HG03135 (cell line): Measurements from ENCODE around the gene UBXN11.
"Not testable (repeated sequence)": the region's sequence is repeated elsewhere in the genome, so short reads cannot be mapped to it uniquely, and the experiment has no call there.

Experiments
- ATAC-seq: cut with Tn5 transposase; IDR thresholded peaks from one replicate; pipeline ENCODE4 v1.9.1; 2021; ENCODE audit warnings: mild to moderate bottlenecking, moderate library complexity; ENCODE audit not compliant: unreplicated experiment

Gene UBXN11

GRCh38 chr1:26336477-26337205 is 30.2 kb upstream of the UBXN11 start:
- no peak for ATAC-seq

GRCh38 chr1:26335774-26336476 is 29.5 kb upstream of the UBXN11 start:
- ATAC-seq: no peak

- not testable (repeated sequence) for ATAC-seq
Observed at GRCh38 chr1:26333312-26333711, 26.9 kb upstream of the UBXN11 start.

- no peak for ATAC-seq
Observed at GRCh38 chr1:26330276-26330675, 23.8 kb upstream of the UBXN11 start.

- not testable (repeated sequence) for ATAC-seq
Observed at GRCh38 chr1:26329380-26329779, 22.9 kb upstream of the UBXN11 start.

GRCh38 chr1:26328597-26328996 is 22.2 kb upstream of the UBXN11 start:
- ATAC-seq: no peak

- ATAC-seq: no peak
Observed at GRCh38 chr1:26327956-26328362, 21.5 kb upstream of the UBXN11 start.

- no peak for ATAC-seq
Observed at GRCh38 chr1:26324550-26324949, 18.1 kb upstream of the UBXN11 start.

GRCh38 chr1:26323382-26323781 is 16.9 kb upstream of the UBXN11 start:
- no peak for ATAC-seq

GRCh38 chr1:26322042-26322331 is 15.6 kb upstream of the UBXN11 start:
- ATAC-seq: no peak

- ATAC-seq: peak; percentile 44
Observed at GRCh38 chr1:26321315-26322041, 15.0 kb upstream of the UBXN11 start.

- no peak for ATAC-seq
Observed at GRCh38 chr1:26320896-26321295, 14.5 kb upstream of the UBXN11 start.

GRCh38 chr1:26318338-26319064 is 12.1 kb upstream of the UBXN11 start:
- ATAC-seq: no peak

GRCh38 chr1:26317612-26318337 is 11.3 kb upstream of the UBXN11 start, which contains the start of gene CD52:
CD52 (plus strand) TSS chr1:26317958; CDS start chr1:26318018, 60 bp downstream.
- no peak for ATAC-seq

GRCh38 chr1:26317146-26317545 is 10.7 kb upstream of the UBXN11 start:
- no peak for ATAC-seq

GRCh38 chr1:26315874-26316850 is 9.7 kb upstream of the UBXN11 start:
- no peak for ATAC-seq

- ATAC-seq: no peak
Observed at GRCh38 chr1:26314501-26314900, 8.1 kb upstream of the UBXN11 start.

- ATAC-seq: not testable (repeated sequence)
Observed at GRCh38 chr1:26307966-26308899, 1.8 kb upstream of the UBXN11 start.
